ENCODE measurements around the gene CREM.

The CREM gene

GRCh38 chr10:35124540-35124939, 2.1 kb upstream of the CREM start:
- H3F3A ChIP-seq (ENCODE audit: low read depth): no peaks in the 10 kb centered on the region
- no peak overlapping the region for H2AFZ ChIP-seq (ENCODE audit: low read length)
- no peak overlapping the region for H3K9ac ChIP-seq (ENCODE audit: low read depth, low read length, poor library complexity, severe bottlenecking)
- H3K4me2 ChIP-seq (ENCODE audit: low read depth, low read length, poor library complexity, severe bottlenecking): no peak overlapping the region
- H3K4me1 ChIP-seq (ENCODE audit: insufficient read depth, low read length, poor library complexity, severe bottlenecking): peaks cover 25% of the 10 kb centered on the region
- TF ChIP-seq EZH2phosphoT487 (IDR thresholded peaks at IDR 0.05; ENCODE audit: borderline replicate concordance): no peak
- TF ChIP-seq, protein P1, sequence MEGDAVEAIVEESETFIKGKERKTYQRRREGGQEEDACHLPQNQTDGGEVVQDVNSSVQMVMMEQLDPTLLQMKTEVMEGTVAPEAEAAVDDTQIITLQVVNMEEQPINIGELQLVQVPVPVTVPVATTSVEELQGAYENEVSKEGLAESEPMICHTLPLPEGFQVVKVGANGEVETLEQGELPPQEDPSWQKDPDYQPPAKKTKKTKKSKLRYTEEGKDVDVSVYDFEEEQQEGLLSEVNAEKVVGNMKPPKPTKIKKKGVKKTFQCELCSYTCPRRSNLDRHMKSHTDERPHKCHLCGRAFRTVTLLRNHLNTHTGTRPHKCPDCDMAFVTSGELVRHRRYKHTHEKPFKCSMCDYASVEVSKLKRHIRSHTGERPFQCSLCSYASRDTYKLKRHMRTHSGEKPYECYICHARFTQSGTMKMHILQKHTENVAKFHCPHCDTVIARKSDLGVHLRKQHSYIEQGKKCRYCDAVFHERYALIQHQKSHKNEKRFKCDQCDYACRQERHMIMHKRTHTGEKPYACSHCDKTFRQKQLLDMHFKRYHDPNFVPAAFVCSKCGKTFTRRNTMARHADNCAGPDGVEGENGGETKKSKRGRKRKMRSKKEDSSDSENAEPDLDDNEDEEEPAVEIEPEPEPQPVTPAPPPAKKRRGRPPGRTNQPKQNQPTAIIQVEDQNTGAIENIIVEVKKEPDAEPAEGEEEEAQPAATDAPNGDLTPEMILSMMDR (conservative IDR thresholded peaks at IDR 0.05; ENCODE audit: low read length): no peak
- H3K9me2 ChIP-seq (replicated peaks; ENCODE audit: low read depth, low read length): no peaks in the 10 kb centered on the region
- peaks cover 7% of the 10 kb centered on the region for H4K20me1 ChIP-seq (ENCODE audit: insufficient read depth, low read length, poor library complexity, severe bottlenecking)
- no peaks in the 10 kb centered on the region for H3K9me3 ChIP-seq (ENCODE audit: insufficient read depth, low read depth, low read length)
- H3K79me2 ChIP-seq (ENCODE audit: insufficient read depth, low read length): peaks cover 28% of the 10 kb centered on the region
- H3K27me3 ChIP-seq (ENCODE audit: insufficient read depth, low read length, poor library complexity, severe bottlenecking): no peaks in the 10 kb centered on the region
- H3K4me3 ChIP-seq (ENCODE audit: low read length, poor library complexity, severe bottlenecking): no peak overlapping the region
- H3K36me3 ChIP-seq (ENCODE audit: insufficient read depth, low read length): no peaks in the 10 kb centered on the region

GRCh38 chr10:35126062-35126529, 550 bp upstream of the CREM start:
- Histone ChIP-seq H3K79me2 (ENCODE audit: insufficient read depth, low read length) (peaks cover 32% of the 10 kb centered on the region), H3K4me1 (ENCODE audit: insufficient read depth, low read length, poor library complexity, severe bottlenecking) (peaks cover 41% of the 10 kb centered on the region), H3K9me2 (replicated peaks; ENCODE audit: low read depth, low read length) (no peaks in the 10 kb centered on the region), H3F3A (ENCODE audit: low read depth) (peaks cover 8% of the 10 kb centered on the region; the same call in 1 of the 2 replicates), H3K4me2 (ENCODE audit: low read depth, low read length, poor library complexity, severe bottlenecking) (peak overlapping the region; percentile 76), H3K27me3 (ENCODE audit: insufficient read depth, low read length, poor library complexity, severe bottlenecking) (no peaks in the 10 kb centered on the region), H4K20me1 (ENCODE audit: insufficient read depth, low read length, poor library complexity, severe bottlenecking) (peaks cover 7% of the 10 kb centered on the region), H3K9ac (ENCODE audit: low read depth, low read length, poor library complexity, severe bottlenecking) (peak overlapping the region; percentile 92), H2AFZ (ENCODE audit: low read length) (peak overlapping the region; percentile 86), H3K4me3 (ENCODE audit: low read length, poor library complexity, severe bottlenecking) (peak overlapping the region; percentile 98), H3K9me3 (ENCODE audit: insufficient read depth, low read depth, low read length) (no peaks in the 10 kb centered on the region), H3K36me3 (ENCODE audit: insufficient read depth, low read length) (no peaks in the 10 kb centered on the region)
- TF ChIP-seq, protein P1 (conservative IDR thresholded peaks at IDR 0.05; ENCODE audit: low read length): no peak
- TF ChIP-seq EZH2phosphoT487 (IDR thresholded peaks at IDR 0.05; ENCODE audit: borderline replicate concordance): no peak

DNA sequence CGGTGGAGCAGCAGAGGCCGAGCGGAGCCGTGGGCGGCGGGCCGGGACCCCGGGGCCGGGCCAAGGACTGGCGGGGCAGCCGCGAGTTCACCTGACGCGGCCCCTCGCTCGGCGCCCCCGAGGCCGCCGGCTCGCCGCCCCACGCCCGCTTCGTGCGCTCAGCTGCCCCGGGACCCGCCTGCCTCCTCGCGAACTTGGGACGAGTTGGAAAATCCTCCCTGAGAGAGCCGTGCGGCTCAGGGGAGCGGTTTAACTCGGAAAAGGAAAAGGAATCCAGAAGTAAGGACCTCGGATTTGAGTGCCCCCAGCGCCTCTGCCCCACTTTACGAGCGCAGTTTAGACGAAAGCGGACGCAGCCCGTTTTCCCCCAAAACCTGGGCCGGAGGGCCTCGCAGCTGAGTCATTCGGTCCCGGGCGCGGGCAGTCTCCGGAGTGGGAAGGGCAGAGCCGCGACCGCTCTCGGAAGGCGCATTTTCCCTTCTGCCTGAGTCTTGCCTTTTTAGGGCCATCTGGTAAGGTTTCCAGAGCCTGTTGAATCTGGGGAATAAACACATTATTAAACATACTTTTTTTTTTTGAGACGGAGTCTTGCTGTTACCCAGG, 744 bp downstream of the CREM start:
- H2AFZ ChIP-seq (ENCODE audit: low read length): peak overlapping the region; percentile 85
- peak overlapping the region; percentile 98 for H3K4me3 ChIP-seq (ENCODE audit: low read length, poor library complexity, severe bottlenecking)
- no peaks in the 10 kb centered on the region for H3K9me3 ChIP-seq (ENCODE audit: insufficient read depth, low read depth, low read length)
- peaks cover 15% of the 10 kb centered on the region; the same call in 1 of the 2 replicates for H3F3A ChIP-seq (ENCODE audit: low read depth)
- no peaks in the 10 kb centered on the region for H3K27me3 ChIP-seq (ENCODE audit: insufficient read depth, low read length, poor library complexity, severe bottlenecking)
- no peaks in the 10 kb centered on the region for H3K36me3 ChIP-seq (ENCODE audit: insufficient read depth, low read length)
- H3K4me1 ChIP-seq (ENCODE audit: insufficient read depth, low read length, poor library complexity, severe bottlenecking): peaks cover 54% of the 10 kb centered on the region
- peaks cover 7% of the 10 kb centered on the region for H4K20me1 ChIP-seq (ENCODE audit: insufficient read depth, low read length, poor library complexity, severe bottlenecking)
- peak overlapping the region; percentile 92 for H3K9ac ChIP-seq (ENCODE audit: low read depth, low read length, poor library complexity, severe bottlenecking)
- H3K4me2 ChIP-seq (ENCODE audit: low read depth, low read length, poor library complexity, severe bottlenecking): peak overlapping the region; percentile 78
- H3K79me2 ChIP-seq (ENCODE audit: insufficient read depth, low read length): peaks cover 38% of the 10 kb centered on the region
- no peaks in the 10 kb centered on the region for H3K9me2 ChIP-seq (replicated peaks; ENCODE audit: low read depth, low read length)
- TF ChIP-seq, protein P1 (conservative IDR thresholded peaks at IDR 0.05; ENCODE audit: low read length): no peak
- no peak for TF ChIP-seq EZH2phosphoT487 (IDR thresholded peaks at IDR 0.05; ENCODE audit: borderline replicate concordance)

All from Loucy (cell line).